CD4-positive, alpha-beta T cell treated with Interleukin-6 at 100 ng/mL for 8 hours (primary cell): ENCODE results near the gene DDIT3.
"Not testable (repeated sequence)": the region's sequence is repeated elsewhere in the genome, so short reads cannot be mapped to it uniquely, and the experiment has no call there.

Experiments
- DNase-seq: peaks from one replicate; pipeline ENCODE4 v3.0.0-alpha.2; 2020; ENCODE audit warnings: mixed read lengths, low spot score

The DDIT3 gene

DNA sequence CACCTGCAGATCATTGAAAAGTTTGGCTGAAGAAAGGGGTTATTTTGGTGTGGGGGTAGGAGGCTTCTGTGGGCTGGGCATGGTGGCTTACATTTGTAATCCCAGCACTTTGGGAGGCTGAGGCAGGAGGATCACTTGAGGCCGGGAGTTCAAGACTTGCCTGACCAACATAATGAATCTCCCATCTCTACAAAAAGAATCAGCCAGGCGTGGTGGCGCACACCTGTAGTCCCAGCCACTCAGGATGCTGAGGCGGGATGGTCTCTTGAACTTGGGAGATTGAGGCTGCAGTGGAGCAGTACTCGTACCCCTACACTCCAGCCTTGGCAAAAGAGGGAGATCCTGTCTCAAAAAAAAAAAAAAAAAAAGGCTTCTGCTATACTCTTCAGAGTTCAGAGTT lies 7.0 kb downstream of the DDIT3 start:
- no peak for DNase-seq

DNA sequence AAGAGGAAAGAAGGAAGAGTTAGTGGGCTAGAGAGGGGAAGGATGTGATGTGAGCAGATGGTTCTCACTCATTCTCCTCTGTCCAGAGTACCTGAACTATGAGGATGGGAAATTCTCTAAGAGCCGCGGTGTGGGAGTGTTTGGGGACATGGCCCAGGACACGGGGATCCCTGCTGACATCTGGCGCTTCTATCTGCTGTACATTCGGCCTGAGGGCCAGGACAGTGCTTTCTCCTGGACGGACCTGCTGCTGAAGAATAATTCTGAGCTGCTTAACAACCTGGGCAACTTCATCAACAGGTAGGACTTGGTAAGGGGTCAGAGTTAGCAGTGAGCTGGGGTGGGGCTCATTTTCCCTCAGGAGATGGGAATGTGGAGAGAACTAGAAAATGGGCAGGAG lies 7.6 kb downstream of the DDIT3 start:
- DNase-seq = no peak

GRCh38 chr12:57511588-57512325 lies 8.6 kb downstream of the DDIT3 start:
- no peak for DNase-seq

DNA sequence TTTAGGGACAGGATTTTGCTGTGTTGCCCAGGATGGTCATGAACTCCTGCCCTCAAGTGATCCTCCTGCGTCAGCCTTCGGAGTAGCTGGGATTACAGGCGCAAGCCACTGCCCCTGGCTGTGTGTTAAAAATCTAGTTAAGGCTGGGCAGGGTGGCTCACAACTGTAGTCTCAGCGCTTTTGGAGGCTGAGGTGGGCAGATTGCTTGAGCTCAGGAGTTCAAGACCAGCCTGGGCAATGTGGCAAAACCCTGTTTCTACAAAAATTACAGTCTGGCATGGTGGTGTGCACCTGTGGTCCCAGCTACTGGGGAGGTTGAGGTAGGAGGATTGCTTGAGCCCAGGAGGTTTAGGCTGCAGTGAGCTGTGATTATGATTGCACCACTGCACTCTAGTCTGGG lies 9.2 kb downstream of the DDIT3 start:
- no peak for DNase-seq

DNA sequence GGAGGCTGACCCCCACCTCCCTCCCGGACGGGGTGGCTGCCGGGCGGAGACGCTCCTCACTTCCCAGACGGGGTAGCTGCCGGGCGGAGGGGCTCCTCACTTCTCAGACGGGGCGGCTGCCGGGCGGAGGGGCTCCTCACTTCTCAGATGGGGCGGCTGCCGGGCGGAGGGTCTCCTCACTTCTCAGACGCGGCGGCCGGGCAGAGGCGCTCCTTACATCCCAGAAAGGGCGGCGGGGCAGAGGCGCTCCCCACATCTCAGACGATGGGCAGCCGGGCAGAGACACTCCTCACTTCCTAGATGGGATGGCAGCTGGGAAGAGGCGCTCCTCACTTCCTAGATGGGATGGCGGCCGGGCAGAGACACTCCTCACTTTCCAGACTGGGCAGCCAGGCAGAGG lies 12.5 kb downstream of the DDIT3 start:
- not testable (repeated sequence) for DNase-seq

GRCh38 chr12:57506541-57506940 lies 13.8 kb downstream of the DDIT3 start:
- not testable (repeated sequence) for DNase-seq

DNA sequence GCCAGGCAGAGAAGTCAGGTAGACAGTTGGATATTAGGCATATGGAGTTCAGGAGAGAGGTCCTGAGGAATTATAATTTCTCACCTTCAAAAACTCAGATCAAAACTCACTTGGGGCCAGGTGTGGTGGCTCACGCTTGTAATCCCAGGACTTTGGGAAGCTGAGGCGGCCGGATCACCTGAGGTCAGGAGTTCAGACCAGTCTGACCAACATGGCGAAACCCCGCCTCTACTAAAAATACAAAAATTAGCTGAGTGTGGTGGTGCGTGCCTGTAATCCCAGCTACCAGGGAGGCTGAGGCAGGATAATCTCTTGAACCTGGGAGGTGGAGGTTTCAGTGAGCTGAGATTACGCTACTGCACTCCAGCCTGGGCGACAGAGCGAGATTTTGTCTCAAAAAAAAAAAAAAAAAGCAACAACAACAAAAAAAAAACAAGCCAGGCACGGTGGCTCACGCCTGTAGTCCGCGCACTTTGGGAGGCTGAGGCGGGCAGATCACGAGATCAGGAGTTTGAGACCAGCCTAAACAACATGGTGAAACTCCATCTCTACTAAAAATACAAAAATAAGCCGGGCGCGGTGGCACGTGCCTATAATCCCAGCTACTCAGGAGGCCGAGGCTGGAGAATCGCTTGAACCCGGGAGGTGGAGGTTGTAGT lies 17.9 kb downstream of the DDIT3 start:
- DNase-seq = not testable (repeated sequence)

- no peak for DNase-seq
These were observed 20.1 kb downstream of the DDIT3 start for GRCh38 chr12:57500213-57500612.

- DNase-seq = no peak
These were observed 21.7 kb downstream of the DDIT3 start for GRCh38 chr12:57498571-57498970.

DNA sequence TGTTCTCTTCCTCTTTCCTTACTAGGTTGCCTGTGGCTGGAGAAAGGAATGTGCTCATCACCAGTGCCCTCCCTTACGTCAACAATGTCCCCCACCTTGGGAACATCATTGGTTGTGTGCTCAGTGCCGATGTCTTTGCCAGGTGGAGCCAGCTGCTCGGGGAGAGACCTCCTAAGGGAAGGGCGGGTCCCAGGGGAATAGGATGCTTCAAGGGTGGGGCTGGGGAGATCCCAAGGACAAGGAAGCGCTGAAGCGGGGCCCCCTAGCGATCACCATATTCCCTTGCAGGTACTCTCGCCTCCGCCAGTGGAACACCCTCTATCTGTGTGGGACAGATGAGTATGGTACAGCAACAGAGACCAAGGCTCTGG lies 22.2 kb downstream of the DDIT3 start:
- no peak for DNase-seq

DNA sequence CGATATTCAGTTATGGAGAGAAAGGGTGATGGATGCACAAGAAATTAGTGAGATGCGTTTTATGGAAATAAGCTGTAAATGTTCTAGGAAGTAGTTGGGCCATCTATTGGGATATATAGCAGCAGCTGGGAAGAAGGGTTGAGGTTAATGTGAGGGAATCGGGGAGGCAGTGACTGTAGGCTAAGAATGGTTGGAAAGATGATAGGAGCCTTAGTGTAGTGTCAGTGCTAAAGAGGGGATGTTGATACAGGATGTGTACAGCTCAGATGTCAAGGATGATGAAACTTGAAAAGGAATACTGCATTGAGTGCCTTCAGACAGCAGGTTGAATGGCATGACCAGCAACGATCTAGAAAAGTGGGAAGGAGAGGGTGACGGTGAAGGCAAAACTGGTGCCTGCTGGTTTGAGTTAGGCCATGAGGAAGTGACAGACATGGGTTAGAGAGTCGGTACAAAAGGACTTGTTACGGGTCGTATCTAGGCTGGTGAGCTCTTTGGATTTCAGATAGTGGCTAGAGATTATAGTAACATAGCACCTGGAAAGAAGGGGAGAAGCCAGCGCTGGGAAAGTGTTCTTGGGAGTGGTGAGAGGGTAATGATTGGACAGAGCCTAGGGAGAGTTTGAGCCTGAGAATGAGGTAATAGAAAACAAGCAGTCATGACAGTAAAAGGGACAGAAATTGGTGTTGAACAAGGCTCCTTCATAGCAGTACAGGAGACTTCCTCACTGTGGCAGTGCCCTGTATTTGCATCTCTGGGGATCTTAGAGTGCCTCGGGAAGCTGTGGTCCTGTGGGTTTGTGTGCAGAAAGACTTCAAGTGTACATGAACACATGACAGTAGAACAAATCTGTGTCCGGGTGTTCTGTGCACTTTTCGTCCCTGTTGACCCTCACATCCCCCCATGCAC lies 22.8 kb downstream of the DDIT3 start:
- DNase-seq = no peak

GRCh38 chr12:57496822-57497221 lies 23.5 kb downstream of the DDIT3 start:
- no peak for DNase-seq

GRCh38 chr12:57495051-57495701 lies 25.1 kb downstream of the DDIT3 start:
- DNase-seq = not testable (repeated sequence)

- no peak for DNase-seq
These were observed 28.7 kb downstream of the DDIT3 start for GRCh38 chr12:57491393-57492280.

- no peak for DNase-seq
These were observed 30.2 kb downstream of the DDIT3 start for GRCh38 chr12:57490126-57490525.

- DNase-seq = no peak
These were observed 31.1 kb downstream of the DDIT3 start for GRCh38 chr12:57489157-57489641.

GRCh38 chr12:57488402-57489156 lies 31.7 kb downstream of the DDIT3 start:
- no peak for DNase-seq

GRCh38 chr12:57487597-57488401 lies 32.5 kb downstream of the DDIT3 start, which contains the start of gene MARS1:
Gene MARS1 (plus strand): TSS chr12:57488068. CDS start chr12:57488091, 23 bp downstream.
- DNase-seq = peak; percentile 94

- DNase-seq = no peak
These were observed 33.2 kb downstream of the DDIT3 start for GRCh38 chr12:57487055-57487596.
